ENCODE results near the gene TIAL1. TPM values are rescaled to one million over a fixed set of nuclear protein-coding genes. Genes with fewer than 3 reads are reported as not detected.
A peak's percentile ranks its signal among the peaks of the same experiment; 100 is the strongest.
"Not testable (repeated sequence)": the region's sequence is repeated elsewhere in the genome, so short reads cannot be mapped to it uniquely, and the experiment has no call there.

TIAL1 gene
- total and polyA plus RNA-seq, 4 donors = 72.5 to 136 (median 108) TPM

DNA sequence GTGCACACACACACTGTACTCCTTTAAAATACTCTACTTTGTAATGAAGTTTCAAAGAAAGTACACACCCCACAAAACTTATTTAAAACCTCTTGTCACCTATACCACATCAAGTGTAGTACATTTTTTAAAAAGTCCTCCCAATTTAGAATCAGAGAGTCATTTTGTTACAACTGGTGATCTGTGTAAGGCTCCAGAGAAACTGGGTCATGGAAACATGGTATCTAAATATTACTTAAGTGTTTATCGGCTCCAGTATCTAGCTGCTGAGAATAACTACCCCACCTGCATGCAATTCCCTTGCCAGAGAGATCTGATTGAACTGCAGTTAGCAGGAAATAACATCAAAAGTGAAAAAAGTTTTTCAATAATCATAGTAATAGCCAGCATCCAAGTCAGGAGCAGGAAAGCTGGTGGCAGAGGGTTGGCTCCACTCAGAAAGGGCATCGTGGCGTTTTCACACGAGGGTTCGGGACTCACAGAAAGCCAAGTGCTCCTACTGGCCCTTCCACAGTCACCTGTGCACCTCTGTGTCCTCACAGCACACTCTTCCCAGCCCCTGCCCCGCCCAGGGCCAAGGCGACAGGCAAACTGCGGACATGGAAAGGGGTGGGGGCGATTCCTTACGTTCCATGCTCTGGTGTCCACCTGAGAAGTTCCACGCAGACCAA, 60.8 kb downstream of the TIAL1 start:
- H3K27me3 ChIP-seq (ENCODE audit: control insufficient read depth, insufficient read depth, low read length) = peaks cover 16% of the 10 kb centered on the region
- no peak for DNase-seq (ENCODE audit: low read depth in 4 of 6, low spot score in 6 of 6)
- no peak overlapping the region for H3K4me3 ChIP-seq (ENCODE audit: low read depth, low read length)
- no peaks in the 10 kb centered on the region for H3K9me3 ChIP-seq (ENCODE audit: control insufficient read depth, insufficient read depth, low read length)
- H3K36me3 ChIP-seq (ENCODE audit: control insufficient read depth, insufficient read depth, low read length) = no peaks in the 10 kb centered on the region
- WGBS (ENCODE audit: insufficient coverage) = 86% methylated on average over 7 of the region's 11 CpGs
- H3K27ac ChIP-seq (ENCODE audit: low read depth, low read length) = no peak overlapping the region
- H3K4me1 ChIP-seq (ENCODE audit: control insufficient read depth, insufficient read depth, low read length) = peaks cover 2% of the 10 kb centered on the region

DNA sequence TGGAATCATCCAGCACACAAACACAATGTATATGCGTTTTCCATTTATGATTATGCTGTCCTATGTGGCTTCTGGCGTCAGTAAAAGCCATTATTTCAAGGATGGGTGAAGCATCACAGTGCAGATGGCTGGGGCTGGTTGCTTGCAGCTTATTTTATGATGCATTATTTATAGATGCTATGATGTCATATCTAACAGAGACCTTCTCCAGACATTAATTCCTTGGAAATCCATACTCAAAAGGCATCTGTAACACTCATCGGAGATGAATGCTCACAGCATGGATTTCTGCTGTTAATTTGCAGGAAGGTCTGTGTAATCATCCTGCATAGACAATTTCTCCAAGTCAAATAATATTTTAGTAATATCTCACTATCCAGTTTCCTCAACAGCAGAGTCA, 61.5 kb downstream of the TIAL1 start:
- peaks cover 2% of the 10 kb centered on the region for H3K4me1 ChIP-seq (ENCODE audit: control insufficient read depth, insufficient read depth, low read length)

DNA sequence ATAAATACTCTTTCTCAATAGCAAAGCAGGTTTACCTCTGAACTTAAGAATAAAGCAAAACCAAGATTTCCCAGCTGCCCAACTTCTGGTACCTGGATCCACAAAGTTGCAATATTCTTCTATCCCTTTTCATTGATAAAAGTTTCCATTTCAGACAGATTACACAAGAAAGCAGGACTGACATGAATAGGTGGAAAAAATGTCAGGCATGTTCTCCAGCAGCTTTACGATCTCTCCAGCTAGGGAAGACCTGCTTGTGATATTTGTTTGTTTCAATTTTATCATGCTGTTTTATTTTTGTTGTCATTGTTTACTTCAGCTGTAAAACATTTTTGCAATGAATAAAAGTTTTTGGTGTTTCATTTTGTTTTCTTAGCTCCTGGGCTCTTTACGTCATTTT, 63.3 kb downstream of the TIAL1 start:
- no peaks in the 10 kb centered on the region for H3K36me3 ChIP-seq (ENCODE audit: control insufficient read depth, insufficient read depth, low read length)
- H3K4me1 ChIP-seq (ENCODE audit: control insufficient read depth, insufficient read depth, low read length) = peaks cover 2% of the 10 kb centered on the region
- WGBS (ENCODE audit: insufficient coverage) = no CpG with 5 or more reads among the region's 2 CpGs
- H3K27ac ChIP-seq (ENCODE audit: low read depth, low read length) = no peak overlapping the region
- DNase-seq (ENCODE audit: low read depth in 4 of 6, low spot score in 6 of 6) = no peak
- no peak overlapping the region for H3K4me3 ChIP-seq (ENCODE audit: low read depth, low read length)
- peaks cover 4% of the 10 kb centered on the region for H3K27me3 ChIP-seq (ENCODE audit: control insufficient read depth, insufficient read depth, low read length)
- H3K9me3 ChIP-seq (ENCODE audit: control insufficient read depth, insufficient read depth, low read length) = no peaks in the 10 kb centered on the region

More for the DNA sequence above, 61.5 kb downstream of the TIAL1 start:
- DNase-seq (ENCODE audit: low read depth in 4 of 6, low spot score in 6 of 6) = peak in 1 of 6 donors; percentile 32
- Histone ChIP-seq H3K36me3 (ENCODE audit: control insufficient read depth, insufficient read depth, low read length) (no peaks in the 10 kb centered on the region), H3K27ac (ENCODE audit: low read depth, low read length) (no peak overlapping the region), H3K4me3 (ENCODE audit: low read depth, low read length) (no peak overlapping the region), H3K9me3 (ENCODE audit: control insufficient read depth, insufficient read depth, low read length) (no peaks in the 10 kb centered on the region), H3K27me3 (ENCODE audit: control insufficient read depth, insufficient read depth, low read length) (peaks cover 12% of the 10 kb centered on the region)
- WGBS (ENCODE audit: insufficient coverage) = no CpG with 5 or more reads among the region's 3 CpGs

DNA sequence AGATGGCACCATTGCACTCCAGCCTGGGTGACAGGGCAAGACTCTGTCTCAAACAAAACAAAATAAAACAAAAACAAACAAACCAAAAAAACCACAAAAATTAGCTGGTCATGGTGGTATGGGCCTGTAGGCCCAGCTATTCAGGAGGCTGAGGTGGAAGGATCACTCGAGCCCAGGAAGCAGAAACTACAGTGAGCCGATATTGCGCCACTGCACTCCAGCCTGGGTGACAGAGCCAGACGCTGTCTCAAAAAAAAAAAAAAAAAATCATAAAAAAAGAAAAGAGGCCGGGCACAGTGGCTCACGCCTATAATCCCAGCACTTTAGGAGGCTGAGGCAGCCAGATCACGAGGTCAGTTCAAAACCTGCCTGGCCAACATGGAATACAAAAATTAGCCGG, 64.0 kb downstream of the TIAL1 start:
- not testable (repeated sequence) for DNase-seq (ENCODE audit: low read depth in 4 of 6, low spot score in 6 of 6); H3K4me1 ChIP-seq (ENCODE audit: control insufficient read depth, insufficient read depth, low read length); H3K36me3 ChIP-seq (ENCODE audit: control insufficient read depth, insufficient read depth, low read length); H3K27ac ChIP-seq (ENCODE audit: low read depth, low read length); H3K9me3 ChIP-seq (ENCODE audit: control insufficient read depth, insufficient read depth, low read length); H3K4me3 ChIP-seq (ENCODE audit: low read depth, low read length); H3K27me3 ChIP-seq (ENCODE audit: control insufficient read depth, insufficient read depth, low read length)
- 80% methylated on average over 6 of the region's 8 CpGs for WGBS (ENCODE audit: insufficient coverage)

DNA sequence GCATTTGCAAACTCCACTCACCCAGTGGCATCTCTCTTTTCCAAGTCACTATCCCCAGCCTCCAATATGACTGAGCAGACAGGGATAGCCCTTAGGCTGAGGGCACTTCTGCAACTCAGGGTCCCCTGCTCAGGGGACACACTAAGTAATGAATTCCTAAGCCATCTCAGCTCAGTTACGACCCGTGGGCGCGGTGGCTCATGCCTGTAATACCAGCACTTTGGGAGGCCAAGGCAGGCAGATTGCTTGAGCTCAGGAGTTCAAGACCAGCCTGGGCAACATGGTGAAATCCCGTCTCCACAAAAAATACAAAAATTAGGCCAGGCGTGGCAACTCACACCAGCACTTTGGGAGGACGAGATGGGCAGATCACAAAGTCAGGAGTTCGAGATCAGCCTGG, 64.5 kb downstream of the TIAL1 start:
- H3K9me3 ChIP-seq (ENCODE audit: control insufficient read depth, insufficient read depth, low read length); DNase-seq (ENCODE audit: low read depth in 4 of 6, low spot score in 6 of 6); H3K36me3 ChIP-seq (ENCODE audit: control insufficient read depth, insufficient read depth, low read length); H3K27ac ChIP-seq (ENCODE audit: low read depth, low read length); H3K27me3 ChIP-seq (ENCODE audit: control insufficient read depth, insufficient read depth, low read length); H3K4me3 ChIP-seq (ENCODE audit: low read depth, low read length); H3K4me1 ChIP-seq (ENCODE audit: control insufficient read depth, insufficient read depth, low read length): not testable (repeated sequence)
- 92% methylated on average over 8 of the region's 8 CpGs for WGBS (ENCODE audit: insufficient coverage)

DNA sequence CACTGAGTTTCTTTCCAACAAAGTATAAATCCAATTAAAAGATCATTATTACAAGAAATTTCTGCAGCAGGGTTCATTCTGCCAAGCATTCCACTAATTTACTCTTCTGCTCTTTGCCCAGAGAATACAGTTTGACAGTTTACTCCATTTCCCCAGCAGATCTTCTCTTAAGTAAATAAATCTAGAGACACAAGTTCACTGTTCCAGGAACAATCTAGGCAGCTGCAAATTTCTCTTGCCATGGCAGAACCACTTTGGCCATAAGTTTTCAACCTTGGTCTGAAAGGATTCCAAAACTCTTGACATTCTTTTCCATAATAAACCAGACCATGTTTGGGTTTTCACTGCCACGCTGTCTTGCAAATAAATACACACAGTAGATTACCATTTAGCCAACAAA, 65.7 kb downstream of the TIAL1 start:
- 33% methylated on average over 1 of the region's 1 CpG for WGBS (ENCODE audit: insufficient coverage)

DNA sequence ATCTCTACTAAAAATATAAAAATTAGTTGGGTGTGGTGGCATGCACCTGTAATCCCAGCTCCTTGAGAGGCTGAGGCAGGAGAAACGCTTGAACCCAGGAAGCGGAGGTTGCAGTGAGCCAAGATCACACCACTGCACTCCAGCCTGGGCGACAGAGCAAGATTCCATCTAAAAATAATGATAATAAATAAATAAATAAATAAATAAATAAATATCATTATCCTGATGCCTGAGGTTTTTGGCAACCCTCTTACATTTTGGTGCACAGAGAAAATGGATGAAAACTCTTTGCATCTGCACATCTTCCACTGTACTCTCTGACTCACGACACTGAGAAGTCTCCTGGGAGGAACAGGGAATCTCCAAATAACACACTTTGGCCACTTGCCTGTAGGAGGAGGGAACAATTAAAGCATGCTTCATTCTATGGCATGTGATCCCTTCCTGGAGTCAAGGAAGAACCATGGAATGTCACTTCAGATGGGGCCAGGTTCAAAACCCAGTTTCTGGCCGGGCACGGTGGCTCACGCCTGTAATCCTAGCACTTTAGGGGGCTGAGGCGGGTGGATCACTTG, 68.0 kb downstream of the TIAL1 start:
- H3K27ac ChIP-seq (ENCODE audit: low read depth, low read length); DNase-seq (ENCODE audit: low read depth in 4 of 6, low spot score in 6 of 6); H3K27me3 ChIP-seq (ENCODE audit: control insufficient read depth, insufficient read depth, low read length); H3K9me3 ChIP-seq (ENCODE audit: control insufficient read depth, insufficient read depth, low read length); H3K36me3 ChIP-seq (ENCODE audit: control insufficient read depth, insufficient read depth, low read length); H3K4me3 ChIP-seq (ENCODE audit: low read depth, low read length); H3K4me1 ChIP-seq (ENCODE audit: control insufficient read depth, insufficient read depth, low read length): not testable (repeated sequence)
- WGBS (ENCODE audit: insufficient coverage) = 100% methylated on average over 4 of the region's 8 CpGs

More for the DNA sequence above, 65.7 kb downstream of the TIAL1 start:
- no peak overlapping the region for H3K27ac ChIP-seq (ENCODE audit: low read depth, low read length)
- no peaks in the 10 kb centered on the region for H3K36me3 ChIP-seq (ENCODE audit: control insufficient read depth, insufficient read depth, low read length)
- no peaks in the 10 kb centered on the region for H3K9me3 ChIP-seq (ENCODE audit: control insufficient read depth, insufficient read depth, low read length)
- H3K4me1 ChIP-seq (ENCODE audit: control insufficient read depth, insufficient read depth, low read length) = no peaks in the 10 kb centered on the region
- no peak for DNase-seq (ENCODE audit: low read depth in 4 of 6, low spot score in 6 of 6)
- H3K4me3 ChIP-seq (ENCODE audit: low read depth, low read length) = no peak overlapping the region
- no peaks in the 10 kb centered on the region for H3K27me3 ChIP-seq (ENCODE audit: control insufficient read depth, insufficient read depth, low read length)

DNA sequence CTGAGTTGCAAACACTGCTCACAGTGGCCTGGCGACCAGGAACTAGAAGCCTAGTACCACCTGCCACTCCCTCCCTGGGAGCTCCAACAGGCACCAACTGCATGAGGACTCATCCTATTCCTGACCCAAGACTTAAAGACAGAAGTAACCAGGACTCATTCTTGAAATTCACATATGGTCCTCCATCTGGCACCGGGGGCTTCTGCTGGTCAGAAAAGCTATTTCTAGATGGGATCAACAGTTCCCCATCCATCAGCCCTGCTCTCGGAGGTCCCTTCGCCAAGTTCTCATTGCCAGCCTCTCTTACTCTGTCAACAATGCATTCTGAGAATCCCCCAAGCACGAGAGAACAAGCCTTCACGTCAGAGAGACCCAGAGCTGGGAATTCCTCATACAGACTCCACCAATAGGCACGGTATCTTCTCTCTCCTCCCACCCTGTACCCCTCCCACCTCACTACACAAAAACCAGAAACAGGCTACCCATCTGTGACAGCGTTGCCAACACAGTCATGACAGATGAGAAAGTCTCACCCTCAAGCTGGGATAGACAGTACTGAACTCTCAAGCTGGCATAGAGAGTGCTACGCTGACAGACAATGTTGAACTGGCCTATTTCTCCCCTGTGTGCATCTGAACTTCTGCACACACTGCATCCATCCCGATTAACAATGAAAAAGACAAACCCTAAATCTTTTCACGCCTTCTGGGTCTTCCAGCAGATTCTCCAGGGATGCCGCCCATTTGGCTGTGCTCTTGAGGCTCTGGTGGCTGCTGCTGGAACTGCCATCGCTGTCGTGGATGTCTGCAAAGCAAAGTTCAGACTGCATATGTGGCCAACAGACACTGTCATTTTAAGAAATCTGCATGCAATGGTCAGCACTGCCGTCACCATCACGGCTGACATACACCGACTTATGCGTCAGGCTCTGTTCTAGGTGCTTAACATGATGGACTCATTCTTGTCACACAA, 69.9 kb downstream of the TIAL1 start:
- no peaks in the 10 kb centered on the region for H3K27me3 ChIP-seq (ENCODE audit: control insufficient read depth, insufficient read depth, low read length)
- no peaks in the 10 kb centered on the region for H3K4me1 ChIP-seq (ENCODE audit: control insufficient read depth, insufficient read depth, low read length)
- no peak overlapping the region for H3K27ac ChIP-seq (ENCODE audit: low read depth, low read length)
- no peaks in the 10 kb centered on the region for H3K9me3 ChIP-seq (ENCODE audit: control insufficient read depth, insufficient read depth, low read length)
- DNase-seq (ENCODE audit: low read depth in 4 of 6, low spot score in 6 of 6) = peak in 2 of 6 donors; percentile 42 to 47
- H3K36me3 ChIP-seq (ENCODE audit: control insufficient read depth, insufficient read depth, low read length) = no peaks in the 10 kb centered on the region
- no peak overlapping the region for H3K4me3 ChIP-seq (ENCODE audit: low read depth, low read length)
- WGBS (ENCODE audit: insufficient coverage) = 53% methylated on average over 18 of the region's 18 CpGs

DNA sequence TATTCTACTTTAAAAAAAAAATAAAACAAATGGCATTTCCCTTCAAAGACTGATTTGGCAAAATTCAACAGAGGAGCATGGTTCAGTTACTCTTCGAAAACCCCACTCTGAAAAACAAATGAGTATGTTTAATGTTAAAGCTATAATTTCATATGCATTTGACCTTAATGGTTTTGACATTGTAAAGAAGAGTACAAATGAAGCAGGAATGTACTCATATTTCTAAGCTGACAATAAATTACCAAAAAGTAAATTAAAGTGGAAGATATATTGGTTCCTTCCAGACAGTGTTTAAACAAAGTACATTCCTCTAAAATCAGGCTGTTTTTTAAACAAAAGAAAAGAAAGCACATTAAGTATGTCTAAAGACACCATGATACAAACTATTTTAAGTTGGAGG, 70.6 kb downstream of the TIAL1 start:
- Histone ChIP-seq H3K27me3 (ENCODE audit: control insufficient read depth, insufficient read depth, low read length) (no peaks in the 10 kb centered on the region), H3K9me3 (ENCODE audit: control insufficient read depth, insufficient read depth, low read length) (no peaks in the 10 kb centered on the region), H3K4me3 (ENCODE audit: low read depth, low read length) (no peak overlapping the region), H3K36me3 (ENCODE audit: control insufficient read depth, insufficient read depth, low read length) (no peaks in the 10 kb centered on the region), H3K27ac (ENCODE audit: low read depth, low read length) (no peak overlapping the region), H3K4me1 (ENCODE audit: control insufficient read depth, insufficient read depth, low read length) (no peaks in the 10 kb centered on the region)
- WGBS (ENCODE audit: insufficient coverage) = no CpG with 5 or more reads among the region's 1 CpG
- no peak for DNase-seq (ENCODE audit: low read depth in 4 of 6, low spot score in 6 of 6)
